Mucosa of descending colon (tissue), 3 donors: ENCODE measurements around the gene NDUFA13. TPM values are rescaled to one million over a fixed set of nuclear protein-coding genes. Genes with fewer than 3 reads are reported as not detected.
A peak's percentile ranks its signal among the peaks of the same experiment; 100 is the strongest.

ENCODE experiments used
- ATAC-seq: fragments of 200-7000 bp; cut with Tn5 transposase; one replicate; pipeline ENCODE4 v1.9.1; 2020; ENCODE audit warnings: mild to moderate bottlenecking, moderate library complexity
- DNase-seq, 3 donors: peaks; one replicate each; pipeline ENCODE4 v3.0.0-alpha.2; 2020
- H3K36me3 ChIP-seq: fragments of 200-600 bp; one replicate; pipeline ENCODE4 v1.8.0; 2021; ENCODE audit warnings: low read depth, mild to moderate bottlenecking
- H3K4me1 ChIP-seq: fragments of 200-600 bp; one replicate; pipeline ENCODE4 v1.8.0; 2021; ENCODE audit warnings: low read depth, mild to moderate bottlenecking
- H3K4me3 ChIP-seq: fragments of 200-600 bp; one replicate; pipeline ENCODE4 v1.8.0; 2021; ENCODE audit warnings: mild to moderate bottlenecking
- H3K9me3 ChIP-seq: fragments of 200-600 bp; one replicate; pipeline ENCODE4 v1.8.0; 2021; ENCODE audit warnings: mild to moderate bottlenecking
- CTCF ChIP-seq: fragments of 200-600 bp; IDR thresholded peaks from one replicate; pipeline ENCODE4 v1.8.0; 2022; ENCODE audit warnings: antibody characterized with exemption, mild to moderate bottlenecking
- intact Hi-C, 2 donors: fragments of 100-400 bp; cut with DNase I in 1 of 2; cut with micrococcal nuclease in 1 of 2; formaldehyde crosslinking; loops; one replicate each; pipeline versions ENCODE4 v1.11.0 to v1.11.1; 2022; cut with DNase I, micrococcal nuclease
- total RNA-seq, 3 donors: library from RNA; stranded (reverse); fragmentation: NEBNext Ultra II Directional in 2 of 3; extraction: Animal tissue kit (Norgen Biotek cat#: 25700) in 2 of 3; gene quantifications; one replicate each; pipeline versions ENCODE4 v1.2.1 to v1.2.4, GENCODE V29; 2021 to 2023
- donor health status: DM: no; HTN: no; CAD: no; lungs with moderate emphysema.
- donor health status: DM: no; HTN: no; CAD: no.
- donor health status: DM: no; HTN: yes; CAD: no.

NDUFA13 gene
- total RNA-seq, 3 donors from 2014 or later, result 347 to 437 (median 348) TPM

GRCh38 chr19:19495614-19496603, 20.1 kb upstream of the NDUFA13 start:
- no peak for TF ChIP-seq CTCF
- H3K36me3 ChIP-seq, result peaks cover 19% of the 10 kb centered on the region
- ATAC-seq (no peak), DNase-seq (no peak)
- no peak overlapping the region for H3K4me3 ChIP-seq
- intact Hi-C loops, result loop anchor here in 1 of 2 donors (10.0 kb wide), 1 partner anchor 131 kb away; no protein-coding TSS in a partner anchor
- peaks cover under 1% of the 10 kb centered on the region for H3K4me1 ChIP-seq
- no peaks in the 10 kb centered on the region for H3K9me3 ChIP-seq

GRCh38 chr19:19498255-19498991, 17.6 kb upstream of the NDUFA13 start:
- intact Hi-C loops, result loop anchor here in 1 of 2 donors (10.0 kb wide), 1 partner anchor 134 kb away; no protein-coding TSS in a partner anchor
- DNase-seq (no peak), ATAC-seq (no peak)
- Histone ChIP-seq H3K4me3 (no peak overlapping the region), H3K36me3 (peaks cover 32% of the 10 kb centered on the region), H3K4me1 (no peaks in the 10 kb centered on the region), H3K9me3 (no peaks in the 10 kb centered on the region)
- TF ChIP-seq CTCF, result no peak

- TF ChIP-seq CTCF, result no peak
- peak; percentile 3 for ATAC-seq
- no peaks in the 10 kb centered on the region for H3K9me3 ChIP-seq
- intact Hi-C loops, result loop anchor here in 1 of 2 donors (10.0 kb wide), 1 partner anchor 135 kb away; no protein-coding TSS in a partner anchor
- DNase-seq, result no peak
- H3K36me3 ChIP-seq, result peaks cover 32% of the 10 kb centered on the region
- H3K4me1 ChIP-seq, result no peaks in the 10 kb centered on the region
- no peak overlapping the region for H3K4me3 ChIP-seq
Measured at GRCh38 chr19:19499272-19499995, 16.6 kb upstream of the NDUFA13 start.

GRCh38 chr19:19500975-19501644, 14.9 kb upstream of the NDUFA13 start:
- intact Hi-C loops, result no loop called here
- H3K4me3 ChIP-seq, result no peak overlapping the region
- no peak for ATAC-seq
- no peaks in the 10 kb centered on the region for H3K4me1 ChIP-seq
- H3K9me3 ChIP-seq, result no peaks in the 10 kb centered on the region
- TF ChIP-seq CTCF, result no peak
- no peak for DNase-seq
- peaks cover 28% of the 10 kb centered on the region for H3K36me3 ChIP-seq

- no peak for TF ChIP-seq CTCF
- Histone ChIP-seq H3K4me1 (no peaks in the 10 kb centered on the region), H3K36me3 (peaks cover 24% of the 10 kb centered on the region), H3K9me3 (no peaks in the 10 kb centered on the region), H3K4me3 (no peak overlapping the region)
- DNase-seq (no peak), ATAC-seq (no peak)
- intact Hi-C loops, result no loop called here
Measured at GRCh38 chr19:19501798-19502197, 14.2 kb upstream of the NDUFA13 start.
